22Rv1 (cell line): ENCODE results near the gene HIPK2.
A peak's percentile ranks its signal among the peaks of the same experiment; 100 is the strongest.

Experiments used
- H3K27ac ChIP-seq: fragments of 450-650 bp; 2 replicates; pipeline ENCODE4 v1.5.1; 2017
- CTCF ChIP-seq: fragments of 450-650 bp; IDR thresholded peaks from 2 replicates; pipeline ENCODE4 v1.5.1; 2017; ENCODE audit warnings: mild to moderate bottlenecking
- ZFX ChIP-seq: fragments of 450-650 bp; IDR thresholded peaks from 2 replicates; pipeline ENCODE4 v1.6.1; 2017; ENCODE audit warnings: antibody characterized with exemption, borderline replicate concordance

HIPK2 gene

GRCh38 chr7:139647814-139648390 is 129.9 kb downstream of the HIPK2 start:
- H3K27ac ChIP-seq, result no peak overlapping the region
- TF ChIP-seq CTCF, result no peak

GRCh38 chr7:139647085-139647484 is 130.7 kb downstream of the HIPK2 start:
- no peak overlapping the region for H3K27ac ChIP-seq
- TF ChIP-seq CTCF, result no peak

- TF ChIP-seq ZFX (no peak), CTCF (no peak)
- no peak overlapping the region for H3K27ac ChIP-seq
Observed at GRCh38 chr7:139646566-139646965, 131.2 kb downstream of the HIPK2 start.

- no peak for TF ChIP-seq ZFX
- TF ChIP-seq CTCF, result peak; percentile 99
Observed at GRCh38 chr7:139645572-139646523, 131.9 kb downstream of the HIPK2 start.

GRCh38 chr7:139643951-139644585 is 133.7 kb downstream of the HIPK2 start:
- TF ChIP-seq ZFX, result no peak
- no peak for TF ChIP-seq CTCF
- H3K27ac ChIP-seq, result no peak overlapping the region

More at GRCh38 chr7:139645572-139646523, 131.9 kb downstream of the HIPK2 start:
- no peak overlapping the region for H3K27ac ChIP-seq

- TF ChIP-seq ZFX (no peak), CTCF (no peak)
- no peak overlapping the region for H3K27ac ChIP-seq
Observed at GRCh38 chr7:139642283-139642682, 135.5 kb downstream of the HIPK2 start.
